Activated CD8-positive, alpha-beta T cell treated with anti-CD3 and anti-CD28 coated beads for 36 hours (primary cell): ENCODE measurements around the gene GLT6D1. TPM values are rescaled to one million over a fixed set of nuclear protein-coding genes. Genes with fewer than 3 reads are reported as not detected.

Experiments used
- ATAC-seq: fragments of 200-7000 bp; cut with Tn5 transposase; one replicate; pipeline ENCODE4 v1.10.0; 2021; ENCODE audit warnings: mild to moderate bottlenecking, moderate library complexity
- CTCF ChIA-PET: fragments of 350-600 bp; sonication (Branson Sonifier 250); formaldehyde crosslinking; loops from one replicate; lab custom pipeline; 2021; ENCODE audit warnings: antibody characterized with exemption; lab: Charles Lee
- POLR2A ChIA-PET: fragments of 350-600 bp; sonication (Branson Sonifier 250); formaldehyde crosslinking; loops from one replicate; lab custom pipeline; 2021; ENCODE audit warnings: antibody characterized with exemption; lab: Charles Lee
- DNase-seq: peaks from one replicate; pipeline ENCODE4 v3.0.0-alpha.2; 2020
- H3K27ac Mint-ChIP-seq: one replicate; pipeline ENCODE4 v1.8.0; 2021; ENCODE audit warnings: mild to moderate bottlenecking, mixed read lengths
- H3K27me3 Mint-ChIP-seq: one replicate; pipeline ENCODE4 v1.8.0; 2021; ENCODE audit warnings: mixed read lengths
- H3K36me3 Mint-ChIP-seq: one replicate; pipeline ENCODE4 v1.8.0; 2021; ENCODE audit warnings: low read depth, mixed read lengths
- H3K4me1 Mint-ChIP-seq: one replicate; pipeline ENCODE4 v1.8.0; 2021; ENCODE audit warnings: low read depth, mixed read lengths
- H3K4me3 Mint-ChIP-seq: one replicate; pipeline ENCODE4 v1.8.0; 2021; ENCODE audit warnings: mild to moderate bottlenecking, moderate library complexity, mixed read lengths
- H3K9me3 Mint-ChIP-seq: one replicate; pipeline ENCODE4 v1.8.0; 2021; ENCODE audit warnings: mixed read lengths
- intact Hi-C: fragments of 100-400 bp; cut with micrococcal nuclease; formaldehyde crosslinking; loops from one replicate; pipeline ENCODE4 v1.10.0; 2022
- total RNA-seq, 2 experiments: library from RNA; stranded (reverse); gene quantifications; one replicate each; pipeline ENCODE4 v1.2.3, GENCODE V29; 2021
- TF ChIP-seq, protein P1 (sequence below): fragments of 200-600 bp; IDR thresholded peaks from one replicate; pipeline ENCODE4 v1.8.0; 2022; ENCODE audit warnings: antibody characterized with exemption, mild to moderate bottlenecking

GLT6D1 gene
- total RNA-seq, 2 experiments from 2014 or later: not detected

DNA sequence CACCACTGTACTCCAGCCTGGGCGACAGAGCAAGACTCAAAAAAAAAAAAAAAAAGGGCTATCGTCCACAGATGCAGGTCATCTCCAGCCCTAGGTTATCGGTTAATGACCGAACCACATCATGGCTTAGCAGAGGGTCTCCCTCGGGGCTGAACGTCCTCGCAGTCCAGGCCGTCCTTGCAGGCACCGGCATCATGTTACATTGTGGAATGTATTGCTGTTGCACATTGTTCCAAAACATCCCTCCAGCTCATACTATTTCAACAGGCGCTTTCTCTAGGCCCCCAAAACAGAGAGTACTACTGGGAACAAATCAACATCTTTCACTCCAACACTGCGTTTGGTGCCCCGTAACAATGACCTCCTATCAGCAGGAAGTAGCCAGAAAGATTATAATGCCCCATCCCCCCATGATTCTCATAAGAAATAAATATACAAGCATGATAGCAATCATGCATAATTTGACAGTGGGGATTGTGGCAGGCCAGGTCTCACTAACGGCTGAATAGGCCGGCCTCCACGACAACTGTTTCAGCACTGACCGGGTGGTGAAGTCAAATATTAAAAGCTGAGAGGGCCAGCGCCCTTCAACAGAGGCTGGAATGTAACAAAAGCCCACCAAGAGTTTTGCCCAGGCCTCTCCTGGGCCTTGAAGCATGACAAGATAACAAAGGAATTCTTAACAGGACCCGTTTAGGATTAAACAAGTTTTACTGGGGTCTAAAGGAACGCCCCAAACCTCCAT lies 22.6 kb upstream of the GLT6D1 start:
- Mint-ChIP-seq H3K27ac (no peak overlapping the region), H3K36me3 (no peaks in the 10 kb centered on the region), H3K4me3 (no peak overlapping the region), H3K4me1 (no peaks in the 10 kb centered on the region), H3K27me3 (peaks cover 2% of the 10 kb centered on the region), H3K9me3 (no peaks in the 10 kb centered on the region)
- no peak for ATAC-seq
- intact Hi-C loops: no loop called here
- POLR2A ChIA-PET: no interaction called here
- DNase-seq: no peak
- TF ChIP-seq, protein P1, sequence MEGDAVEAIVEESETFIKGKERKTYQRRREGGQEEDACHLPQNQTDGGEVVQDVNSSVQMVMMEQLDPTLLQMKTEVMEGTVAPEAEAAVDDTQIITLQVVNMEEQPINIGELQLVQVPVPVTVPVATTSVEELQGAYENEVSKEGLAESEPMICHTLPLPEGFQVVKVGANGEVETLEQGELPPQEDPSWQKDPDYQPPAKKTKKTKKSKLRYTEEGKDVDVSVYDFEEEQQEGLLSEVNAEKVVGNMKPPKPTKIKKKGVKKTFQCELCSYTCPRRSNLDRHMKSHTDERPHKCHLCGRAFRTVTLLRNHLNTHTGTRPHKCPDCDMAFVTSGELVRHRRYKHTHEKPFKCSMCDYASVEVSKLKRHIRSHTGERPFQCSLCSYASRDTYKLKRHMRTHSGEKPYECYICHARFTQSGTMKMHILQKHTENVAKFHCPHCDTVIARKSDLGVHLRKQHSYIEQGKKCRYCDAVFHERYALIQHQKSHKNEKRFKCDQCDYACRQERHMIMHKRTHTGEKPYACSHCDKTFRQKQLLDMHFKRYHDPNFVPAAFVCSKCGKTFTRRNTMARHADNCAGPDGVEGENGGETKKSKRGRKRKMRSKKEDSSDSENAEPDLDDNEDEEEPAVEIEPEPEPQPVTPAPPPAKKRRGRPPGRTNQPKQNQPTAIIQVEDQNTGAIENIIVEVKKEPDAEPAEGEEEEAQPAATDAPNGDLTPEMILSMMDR: no peak
- CTCF ChIA-PET: no interaction called here

DNA sequence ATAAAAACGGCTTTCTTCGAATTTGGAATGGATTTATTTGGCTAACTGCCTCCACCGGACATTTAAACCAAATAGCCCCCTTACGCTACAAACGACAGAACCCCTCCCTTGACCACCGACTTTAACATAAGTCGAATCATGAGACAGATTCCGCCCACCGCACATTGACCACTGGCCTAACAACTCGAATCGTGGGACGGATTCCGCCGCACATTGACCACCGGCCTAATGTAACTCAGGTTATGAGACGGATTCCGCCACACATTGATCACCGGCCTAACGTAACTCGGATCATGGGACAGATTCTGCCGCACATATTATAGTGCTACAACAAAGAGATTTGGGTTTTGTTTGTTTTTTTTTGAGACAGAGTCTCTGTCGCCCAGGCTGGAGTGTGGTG lies 21.1 kb upstream of the GLT6D1 start:
- ATAC-seq (no peak), DNase-seq (no peak)
- TF ChIP-seq, protein P1: no peak
- H3K36me3 Mint-ChIP-seq: no peaks in the 10 kb centered on the region
- H3K4me3 Mint-ChIP-seq: no peak overlapping the region
- intact Hi-C loops: no loop called here
- ChIA-PET POLR2A (no interaction called here), CTCF (no interaction called here)
- no peak overlapping the region for H3K27ac Mint-ChIP-seq
- H3K9me3 Mint-ChIP-seq: no peaks in the 10 kb centered on the region
- peaks cover 3% of the 10 kb centered on the region for H3K27me3 Mint-ChIP-seq
- no peaks in the 10 kb centered on the region for H3K4me1 Mint-ChIP-seq

DNA sequence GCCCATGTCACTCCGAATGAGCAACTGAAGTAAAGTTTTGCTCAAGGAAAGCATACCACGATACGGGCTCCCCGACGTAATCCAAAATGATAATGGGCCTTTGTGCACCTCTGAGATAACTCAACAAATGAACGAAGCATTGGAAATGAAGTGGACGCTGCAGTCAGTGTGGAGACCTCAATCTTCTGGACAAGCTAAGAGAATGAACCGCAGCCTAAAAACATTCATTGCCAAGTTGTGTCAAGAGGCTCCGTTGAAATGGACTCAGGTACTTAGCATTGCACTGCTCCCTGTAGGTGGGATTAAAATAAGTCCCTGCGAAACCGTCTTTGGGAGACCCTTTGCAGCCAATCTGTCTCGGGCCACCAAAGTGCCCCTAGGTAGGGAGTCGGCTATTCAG lies 19.9 kb upstream of the GLT6D1 start:
- POLR2A ChIA-PET: no interaction called here

DNA sequence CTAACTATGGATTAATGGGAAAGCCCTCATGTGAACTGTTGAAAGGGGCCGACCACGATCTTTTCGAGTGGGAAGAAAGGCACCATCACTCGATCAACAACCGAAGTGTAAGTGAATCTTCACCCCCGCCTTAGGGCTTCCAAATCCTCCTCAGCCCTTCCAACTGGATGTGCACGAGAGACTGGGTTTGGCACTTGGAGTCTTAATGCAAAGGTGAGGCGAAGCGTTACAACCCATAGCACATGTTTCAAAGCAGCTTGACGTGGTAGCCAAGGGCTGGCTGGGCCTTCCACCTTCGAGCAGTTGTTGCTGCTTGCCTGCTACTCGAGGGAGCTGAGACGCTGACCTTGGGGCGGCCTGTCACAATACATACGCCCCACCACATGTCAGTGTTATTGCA lies 18.1 kb upstream of the GLT6D1 start:
- Mint-ChIP-seq H3K9me3 (no peaks in the 10 kb centered on the region), H3K27ac (no peak overlapping the region), H3K4me3 (no peak overlapping the region), H3K27me3 (peaks cover 4% of the 10 kb centered on the region), H3K4me1 (no peaks in the 10 kb centered on the region), H3K36me3 (no peaks in the 10 kb centered on the region)
- intact Hi-C loops: no loop called here
- DNase-seq (no peak), ATAC-seq (no peak)
- ChIA-PET POLR2A (no interaction called here), CTCF (interaction anchor here (1.0 kb wide), 1 partner anchor 45 kb away, joined by 3 read pairs; the partner anchor contains the start of gene KCNT1)
- TF ChIP-seq, protein P1: no peak

More for the DNA sequence above, 19.9 kb upstream of the GLT6D1 start:
- CTCF ChIA-PET: no interaction called here
- no peak for ATAC-seq
- no peaks in the 10 kb centered on the region for H3K36me3 Mint-ChIP-seq
- H3K4me3 Mint-ChIP-seq: no peak overlapping the region
- intact Hi-C loops: no loop called here
- H3K9me3 Mint-ChIP-seq: no peaks in the 10 kb centered on the region
- H3K27ac Mint-ChIP-seq: no peak overlapping the region
- H3K27me3 Mint-ChIP-seq: peaks cover 3% of the 10 kb centered on the region
- H3K4me1 Mint-ChIP-seq: no peaks in the 10 kb centered on the region
- DNase-seq: no peak
- TF ChIP-seq, protein P1: no peak

DNA sequence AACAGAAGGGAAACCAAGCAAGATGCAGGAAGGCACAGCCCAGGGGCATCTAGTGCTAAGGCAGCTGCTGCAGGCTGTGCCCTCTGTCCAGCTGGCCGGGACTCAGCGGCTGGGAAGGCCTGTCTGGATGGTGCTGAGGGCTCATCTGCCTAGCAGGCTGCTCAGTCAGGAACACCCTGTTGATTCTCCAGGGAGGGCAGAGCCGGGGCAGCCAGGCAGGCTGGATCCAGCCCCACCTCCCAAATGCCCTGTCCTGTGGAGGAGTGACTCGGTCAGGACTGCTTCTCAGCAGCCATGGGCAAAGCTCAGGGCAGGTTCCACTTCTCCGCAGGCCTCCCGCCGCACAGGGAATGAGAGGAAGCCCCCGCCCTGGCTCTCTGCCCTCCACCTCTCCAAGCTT lies 16.0 kb upstream of the GLT6D1 start:
- DNase-seq (no peak), ATAC-seq (no peak)
- H3K27me3 Mint-ChIP-seq: peaks cover 6% of the 10 kb centered on the region
- CTCF ChIA-PET: interaction anchor here (1.4 kb wide), 1 partner anchor 13 kb away, joined by 3 read pairs; no protein-coding TSS in a partner anchor
- H3K27ac Mint-ChIP-seq: no peak overlapping the region
- POLR2A ChIA-PET: no interaction called here
- H3K4me3 Mint-ChIP-seq: no peak overlapping the region
- H3K4me1 Mint-ChIP-seq: no peaks in the 10 kb centered on the region
- TF ChIP-seq, protein P1: no peak
- H3K9me3 Mint-ChIP-seq: peaks cover 2% of the 10 kb centered on the region
- intact Hi-C loops: no loop called here
- H3K36me3 Mint-ChIP-seq: no peaks in the 10 kb centered on the region
